ENCODE measurements around the gene HSP90AB1.

HSP90AB1 gene

GRCh38 chr6:44260011-44260410, 13.1 kb downstream of the HSP90AB1 start:
- Histone ChIP-seq H3K36me3 (peaks cover 55% of the 10 kb centered on the region), H3K9me3 (no peaks in the 10 kb centered on the region), H3K27me3 (no peaks in the 10 kb centered on the region), H3K27ac (no peak overlapping the region), H3K4me1 (peaks cover 68% of the 10 kb centered on the region), H3K9ac (0 out of 2 replicates have a peak overlapping the region, but pooled peaks have one; percentile 23), H4K20me1 (peaks cover 68% of the 10 kb centered on the region), H3K4me3 (no peak overlapping the region), H3K4me2 (no peak overlapping the region)
- TF ChIP-seq Cebpa-rat (IDR thresholded peaks at IDR 0.05), result no peak

- H3K9ac ChIP-seq, result 0 out of 2 replicates have a peak overlapping the region, but pooled peaks have one; percentile 23
- peaks cover 48% of the 10 kb centered on the region for H3K36me3 ChIP-seq
- peaks cover 63% of the 10 kb centered on the region for H3K4me1 ChIP-seq
- H3K27ac ChIP-seq, result no peak overlapping the region
- no peaks in the 10 kb centered on the region for H3K9me3 ChIP-seq
- no peaks in the 10 kb centered on the region for H3K27me3 ChIP-seq
- peaks cover 61% of the 10 kb centered on the region for H4K20me1 ChIP-seq
- no peak overlapping the region for H3K4me3 ChIP-seq
- no peak overlapping the region for H3K4me2 ChIP-seq
- TF ChIP-seq Cebpa-rat (IDR thresholded peaks at IDR 0.05), result no peak
Measured at GRCh38 chr6:44260451-44261297, 13.8 kb downstream of the HSP90AB1 start.

- H3K27ac ChIP-seq, result 0 out of 2 replicates have a peak overlapping the region, but pooled peaks have one; percentile 89
- peaks cover 62% of the 10 kb centered on the region for H3K4me1 ChIP-seq
- H4K20me1 ChIP-seq, result peaks cover 52% of the 10 kb centered on the region
- H3K4me2 ChIP-seq, result peak overlapping the region; percentile 97
- H3K9me3 ChIP-seq, result no peaks in the 10 kb centered on the region
- peak overlapping the region; percentile 85; the same call in 1 of the 2 replicates for H3K9ac ChIP-seq
- H3K27me3 ChIP-seq, result no peaks in the 10 kb centered on the region
- no peak for TF ChIP-seq Cebpa-rat (IDR thresholded peaks at IDR 0.05)
- peaks cover 47% of the 10 kb centered on the region for H3K36me3 ChIP-seq
- no peak overlapping the region for H3K4me3 ChIP-seq
Measured at GRCh38 chr6:44261581-44261980, 14.7 kb downstream of the HSP90AB1 start.

- no peaks in the 10 kb centered on the region for H3K27me3 ChIP-seq
- no peak for TF ChIP-seq Cebpa-rat (IDR thresholded peaks at IDR 0.05)
- peak overlapping the region; percentile 85 for H3K9ac ChIP-seq
- H3K9me3 ChIP-seq, result no peaks in the 10 kb centered on the region
- peak overlapping the region; percentile 98 for H3K4me3 ChIP-seq
- H3K4me2 ChIP-seq, result peak overlapping the region; percentile 97
- peak overlapping the region; percentile 89 for H3K27ac ChIP-seq
- H4K20me1 ChIP-seq, result peaks cover 50% of the 10 kb centered on the region
- H3K4me1 ChIP-seq, result peaks cover 59% of the 10 kb centered on the region
- peaks cover 47% of the 10 kb centered on the region for H3K36me3 ChIP-seq
Measured at GRCh38 chr6:44262467-44263353, 15.8 kb downstream of the HSP90AB1 start.

- peaks cover 47% of the 10 kb centered on the region for H4K20me1 ChIP-seq
- peaks cover 6% of the 10 kb centered on the region for H3K27me3 ChIP-seq
- no peak for TF ChIP-seq Cebpa-rat (IDR thresholded peaks at IDR 0.05)
- peaks cover 61% of the 10 kb centered on the region for H3K4me1 ChIP-seq
- peak overlapping the region; percentile 97 for H3K4me2 ChIP-seq
- H3K9ac ChIP-seq, result peak overlapping the region; percentile 85
- peak overlapping the region; percentile 98 for H3K4me3 ChIP-seq
- H3K9me3 ChIP-seq, result no peaks in the 10 kb centered on the region
- peak overlapping the region; percentile 89 for H3K27ac ChIP-seq
- peaks cover 41% of the 10 kb centered on the region for H3K36me3 ChIP-seq
Measured at GRCh38 chr6:44263354-44264100, 16.6 kb downstream of the HSP90AB1 start.

GRCh38 chr6:44264154-44265006, 17.5 kb downstream of the HSP90AB1 start:
- H3K4me3 ChIP-seq, result peak overlapping the region; percentile 98
- peak overlapping the region; percentile 85 for H3K9ac ChIP-seq
- no peaks in the 10 kb centered on the region for H3K9me3 ChIP-seq
- peak overlapping the region; percentile 97 for H3K4me2 ChIP-seq
- peaks cover 33% of the 10 kb centered on the region for H3K36me3 ChIP-seq
- peaks cover 69% of the 10 kb centered on the region for H3K4me1 ChIP-seq
- peaks cover 49% of the 10 kb centered on the region for H4K20me1 ChIP-seq
- peaks cover 14% of the 10 kb centered on the region for H3K27me3 ChIP-seq
- no peak for TF ChIP-seq Cebpa-rat (IDR thresholded peaks at IDR 0.05)
- H3K27ac ChIP-seq, result peak overlapping the region; percentile 89

GRCh38 chr6:44265007-44265721, 18.3 kb downstream of the HSP90AB1 start, which contains the start of gene NFKBIE:
Gene NFKBIE (minus strand): TSS chr6:44265551. CDS start chr6:44265346, 205 bp downstream.
- Histone ChIP-seq H3K4me1 (peaks cover 74% of the 10 kb centered on the region), H4K20me1 (peaks cover 51% of the 10 kb centered on the region), H3K27ac (peak within 1 kb of the TSS; percentile 89), H3K27me3 (peaks cover 22% of the 10 kb centered on the region), H3K4me2 (peak within 1 kb of the TSS; percentile 97), H3K9me3 (no peaks in the 10 kb centered on the region), H3K36me3 (peaks cover 26% of the 10 kb centered on the region), H3K9ac (peak within 1 kb of the TSS; percentile 85), H3K4me3 (peak within 1 kb of the TSS; percentile 98)
- no peak for TF ChIP-seq Cebpa-rat (IDR thresholded peaks at IDR 0.05)

- Histone ChIP-seq H3K4me3 (peak overlapping the region; percentile 98), H3K9me3 (no peaks in the 10 kb centered on the region), H3K4me1 (peaks cover 68% of the 10 kb centered on the region), H3K27ac (no peak overlapping the region), H3K27me3 (peaks cover 28% of the 10 kb centered on the region), H3K36me3 (peaks cover 20% of the 10 kb centered on the region), H3K9ac (no peak overlapping the region), H4K20me1 (peaks cover 48% of the 10 kb centered on the region), H3K4me2 (peak overlapping the region; percentile 97)
- TF ChIP-seq Cebpa-rat (IDR thresholded peaks at IDR 0.05), result no peak
Measured at GRCh38 chr6:44265722-44266233, 18.9 kb downstream of the HSP90AB1 start.
